Ishikawa (cell line): Measurements from ENCODE around the gene TCFL5.

ENCODE experiments used
- CEBPB ChIP-seq: IDR thresholded peaks from 2 replicates; pipeline ENCODE4 v1.6.1; 2012
- CREB1 ChIP-seq: IDR thresholded peaks from 2 replicates; pipeline ENCODE4 v1.6.1; 2012; ENCODE audit warnings: low read depth
- EGR1 ChIP-seq: IDR thresholded peaks from 2 replicates; pipeline ENCODE4 v1.6.1; 2012
- EP300 ChIP-seq: IDR thresholded peaks from 2 replicates; pipeline ENCODE4 v1.6.1; 2012; ENCODE audit warnings: borderline replicate concordance
- FOXM1 ChIP-seq: IDR thresholded peaks from 2 replicates; pipeline ENCODE4 v1.6.1; 2012; ENCODE audit warnings: low read depth, borderline replicate concordance
- NFIC ChIP-seq: IDR thresholded peaks from 2 replicates; pipeline ENCODE4 v1.6.1; 2012
- RAD21 ChIP-seq: IDR thresholded peaks from 2 replicates; pipeline ENCODE4 v1.6.1; 2012; ENCODE audit warnings: low read depth
- REST ChIP-seq: IDR thresholded peaks from 2 replicates; pipeline ENCODE4 v1.6.1; 2012; ENCODE audit warnings: low read depth, mild to moderate bottlenecking
- TAF1 ChIP-seq: IDR thresholded peaks from 2 replicates; pipeline ENCODE4 v1.6.1; 2012; ENCODE audit warnings: low read depth, mild to moderate bottlenecking
- TCF12 ChIP-seq: IDR thresholded peaks from 2 replicates; pipeline ENCODE4 v1.6.1; 2012; ENCODE audit warnings: low read depth
- YY1 ChIP-seq: IDR thresholded peaks from 2 replicates; pipeline ENCODE4 v1.6.1; 2012; ENCODE audit warnings: low read depth
- TF ChIP-seq, protein P1 (sequence below): IDR thresholded peaks from 2 replicates; pipeline ENCODE4 v1.6.1; 2012
- TF ChIP-seq, protein P2 (sequence below): IDR thresholded peaks from 2 replicates; pipeline ENCODE4 v1.6.1; 2012

DNA sequence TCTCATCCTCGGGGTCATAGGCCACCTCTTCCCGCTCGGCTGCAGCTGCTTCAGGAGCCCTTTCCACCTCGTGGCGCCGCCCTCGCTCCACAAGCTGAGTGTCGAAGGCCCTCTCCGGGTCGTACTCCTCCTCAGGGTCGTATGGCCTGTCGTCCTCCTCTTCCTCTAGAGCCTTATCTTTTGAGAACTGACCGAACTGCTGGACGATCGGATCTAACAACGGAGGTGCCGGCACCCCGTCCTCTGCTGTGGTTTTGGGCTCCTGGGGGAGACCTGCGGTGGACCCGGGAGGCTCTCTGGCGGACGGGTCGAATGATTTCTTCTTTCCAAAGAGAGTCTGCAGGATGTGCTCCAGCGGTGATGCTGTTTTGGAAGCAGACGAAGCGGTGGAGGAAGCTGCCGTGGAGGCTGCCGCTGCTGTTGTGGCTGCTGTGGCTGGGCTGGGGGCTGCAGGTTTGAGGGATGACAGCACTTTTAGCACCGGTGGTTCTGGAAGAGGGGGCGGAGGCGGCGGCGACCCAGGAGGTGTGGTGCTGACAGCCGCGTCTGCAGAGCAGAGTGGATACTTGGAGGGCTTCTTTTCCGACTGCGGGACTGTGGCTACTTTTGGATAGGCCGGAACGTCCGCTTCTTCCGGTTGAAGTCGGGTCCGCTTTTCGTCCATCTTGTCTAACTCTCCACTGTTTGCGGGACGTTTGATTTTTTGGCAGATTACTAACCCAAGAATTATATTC is 20.2 kb upstream of the TCFL5 start:
- TF ChIP-seq TAF1 (no peak), CEBPB (no peak), RAD21 (no peak), NFIC (no peak), FOXM1 (no peak), EGR1 (no peak), EP300 (no peak), REST (no peak), YY1 (no peak), CREB1 (no peak), TCF12 (no peak)
- TF ChIP-seq, protein P1, sequence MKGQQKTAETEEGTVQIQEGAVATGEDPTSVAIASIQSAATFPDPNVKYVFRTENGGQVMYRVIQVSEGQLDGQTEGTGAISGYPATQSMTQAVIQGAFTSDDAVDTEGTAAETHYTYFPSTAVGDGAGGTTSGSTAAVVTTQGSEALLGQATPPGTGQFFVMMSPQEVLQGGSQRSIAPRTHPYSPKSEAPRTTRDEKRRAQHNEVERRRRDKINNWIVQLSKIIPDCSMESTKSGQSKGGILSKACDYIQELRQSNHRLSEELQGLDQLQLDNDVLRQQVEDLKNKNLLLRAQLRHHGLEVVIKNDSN, result no peak
- TF ChIP-seq, protein P2, sequence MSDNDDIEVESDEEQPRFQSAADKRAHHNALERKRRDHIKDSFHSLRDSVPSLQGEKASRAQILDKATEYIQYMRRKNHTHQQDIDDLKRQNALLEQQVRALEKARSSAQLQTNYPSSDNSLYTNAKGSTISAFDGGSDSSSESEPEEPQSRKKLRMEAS, result no peak
